Right lung (tissue), 10 donors: Measurements from ENCODE around the gene CYTH1. TPM values are rescaled to one million over a fixed set of nuclear protein-coding genes. Genes with fewer than 3 reads are reported as not detected.

Source experiments
- DNase-seq, 2 donors: peaks; one replicate each; pipeline ENCODE4 v3.0.0-alpha.2; 2013
- long read RNA-seq, 8 donors: transcript quantifications; one replicate each; lab custom pipeline, GENCODE V29; 2026
- polyA plus RNA-seq, 5 donors: library from polyadenylated mRNA; unstranded; fragments of 120-200 nt; gene quantifications; one replicate each; pipeline versions ENCODE4 v1.2.1 to v1.2.3, GENCODE V29; 2013; ENCODE audit warnings: inconsistent platforms in 1 of 5, low replicate concordance in 1 of 5; ENCODE audit not compliant: insufficient read length in 5 of 5, insufficient read depth in 1 of 5

The CYTH1 gene
- 10 to 100 TPM; 36.4 to 45.8 (median 38.8) TPM for polyA plus RNA-seq
- long read RNA-seq, donor 1, full-length matches to known transcripts: 31 of 45 reads
- long read RNA-seq, donor 1, partial matches to known transcripts: 14 of 45 reads
- long read RNA-seq, donor 1, other reads (novel, unspliced or antisense): 0 of 45 reads
- long read RNA-seq, donor 2, full-length matches to known transcripts: 5 of 5 reads
- long read RNA-seq, donor 2, partial matches to known transcripts: 0 of 5 reads
- long read RNA-seq, donor 2, other reads (novel, unspliced or antisense): 0 of 5 reads
- long read RNA-seq, donor 3, full-length matches to known transcripts: 22 of 27 reads
- long read RNA-seq, donor 3, partial matches to known transcripts: 5 of 27 reads
- long read RNA-seq, donor 3, other reads (novel, unspliced or antisense): 0 of 27 reads
- long read RNA-seq, donor 4, full-length matches to known transcripts: 14 of 14 reads
- long read RNA-seq, donor 4, partial matches to known transcripts: 0 of 14 reads
- long read RNA-seq, donor 4, other reads (novel, unspliced or antisense): 0 of 14 reads
- long read RNA-seq, donor 5, full-length matches to known transcripts: 32 of 39 reads
- long read RNA-seq, donor 5, partial matches to known transcripts: 7 of 39 reads
- long read RNA-seq, donor 5, other reads (novel, unspliced or antisense): 0 of 39 reads
- long read RNA-seq, donor 6, full-length matches to known transcripts: 22 of 27 reads
- long read RNA-seq, donor 6, partial matches to known transcripts: 5 of 27 reads
- long read RNA-seq, donor 6, other reads (novel, unspliced or antisense): 0 of 27 reads
- long read RNA-seq, donor 7, full-length matches to known transcripts: 24 of 24 reads
- long read RNA-seq, donor 7, partial matches to known transcripts: 0 of 24 reads
- long read RNA-seq, donor 7, other reads (novel, unspliced or antisense): 0 of 24 reads
- long read RNA-seq, donor 8, full-length matches to known transcripts: 9 of 14 reads
- long read RNA-seq, donor 8, partial matches to known transcripts: 5 of 14 reads
- long read RNA-seq, donor 8, other reads (novel, unspliced or antisense): 0 of 14 reads

- no peak for DNase-seq
Measured at GRCh38 chr17:78781893-78782304, at the start of gene CYTH1. Gene CYTH1 (minus strand): TSS chr17:78782273. CDS start chr17:78782223, 50 bp downstream.

- DNase-seq: no peak
Measured at GRCh38 chr17:78829477-78829876, 47.4 kb upstream of the CYTH1 start.

- no peak for DNase-seq
Measured at GRCh38 chr17:78828470-78829185, 46.6 kb upstream of the CYTH1 start.

GRCh38 chr17:78826836-78827509 is 44.9 kb upstream of the CYTH1 start:
- no peak for DNase-seq

GRCh38 chr17:78826421-78826820 is 44.3 kb upstream of the CYTH1 start:
- no peak for DNase-seq

GRCh38 chr17:78825696-78826095 is 43.6 kb upstream of the CYTH1 start:
- no peak for DNase-seq

- no peak for DNase-seq
Measured at GRCh38 chr17:78824240-78824639, 42.2 kb upstream of the CYTH1 start.

- no peak for DNase-seq
Measured at GRCh38 chr17:78823282-78824046, 41.4 kb upstream of the CYTH1 start.

GRCh38 chr17:78822552-78822951 is 40.5 kb upstream of the CYTH1 start:
- DNase-seq: no peak

GRCh38 chr17:78821961-78822360 is 39.9 kb upstream of the CYTH1 start:
- DNase-seq: no peak

GRCh38 chr17:78820841-78821240 is 38.8 kb upstream of the CYTH1 start:
- no peak for DNase-seq

GRCh38 chr17:78819806-78820792 is 38.0 kb upstream of the CYTH1 start:
- DNase-seq: no peak

GRCh38 chr17:78819402-78819801 is 37.3 kb upstream of the CYTH1 start:
- DNase-seq: no peak

GRCh38 chr17:78818932-78819331 is 36.9 kb upstream of the CYTH1 start:
- no peak for DNase-seq

GRCh38 chr17:78818152-78818846 is 36.2 kb upstream of the CYTH1 start:
- DNase-seq: no peak

- no peak for DNase-seq
Measured at GRCh38 chr17:78817123-78817522, 35.0 kb upstream of the CYTH1 start.

GRCh38 chr17:78815696-78816095 is 33.6 kb upstream of the CYTH1 start:
- DNase-seq: no peak

- DNase-seq: no peak
Measured at GRCh38 chr17:78812855-78813254, 30.8 kb upstream of the CYTH1 start.
